RCC 7860 (cell line): ENCODE measurements around the gene SHBG.
"Not testable (repeated sequence)": the region's sequence is repeated elsewhere in the genome, so short reads cannot be mapped to it uniquely, and the experiment has no call there.

Source experiments
- DNase-seq: peaks from one replicate; pipeline ENCODE4 v3.0.0-alpha.2; 2015; ENCODE audit warnings: low spot score
- FAIRE-seq: peaks from 2 replicates; lab custom pipeline; 2012; peaks lifted over from hg19 to GRCh38; lab: Jason Lieb, UNC

SHBG gene

GRCh38 chr17:7629939-7630571 lies at the start of gene SHBG:
TSS of gene SHBG (plus strand) at chr17:7630135. CDS start at chr17:7630173, 38 bp downstream.
- DNase-seq (no peak), FAIRE-seq (no peak)

GRCh38 chr17:7580604-7581575 lies 49.0 kb upstream of the SHBG start:
- DNase-seq (no peak), FAIRE-seq (no peak)

DNA sequence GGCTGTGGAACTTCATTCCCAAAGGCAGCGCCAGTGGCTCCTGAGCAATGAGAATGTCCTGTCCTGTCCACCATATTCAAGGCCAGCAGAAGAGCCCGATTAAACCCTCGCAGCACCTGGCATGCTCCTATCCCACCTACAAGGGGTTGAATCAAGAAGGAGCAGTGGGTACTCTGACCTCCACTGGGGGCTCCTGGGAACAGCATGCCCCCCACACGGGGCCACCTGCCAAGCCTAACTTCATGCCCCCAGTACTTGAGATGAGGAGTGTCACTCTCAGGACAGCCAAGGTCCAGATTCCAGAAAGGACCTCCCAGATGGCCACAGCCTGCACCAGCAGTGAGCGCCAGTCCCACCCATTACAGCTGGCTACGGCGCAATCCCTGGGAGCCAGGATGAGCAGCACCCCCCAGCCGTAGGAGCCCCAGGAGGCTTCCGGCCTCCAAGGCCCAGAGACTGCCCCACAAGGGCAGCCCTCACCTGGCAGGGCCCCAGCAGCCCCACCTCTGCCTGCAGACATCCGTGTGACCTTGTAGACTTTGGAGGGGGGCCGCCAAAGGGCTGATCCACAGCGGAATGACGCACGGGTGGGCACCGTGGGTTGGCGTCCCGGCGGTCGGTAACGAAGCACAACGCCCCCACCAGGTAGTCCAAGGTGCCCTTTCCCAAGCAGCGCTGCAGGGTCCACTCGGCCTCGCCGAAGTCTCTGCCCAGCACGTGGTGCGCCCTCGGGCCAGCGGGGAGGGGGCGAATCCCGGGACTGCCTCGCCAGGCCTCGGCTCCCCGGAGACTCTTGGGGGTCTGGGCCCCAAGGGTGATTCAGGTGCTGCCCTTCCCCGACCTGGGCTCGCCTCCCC lies 47.3 kb upstream of the SHBG start:
- FAIRE-seq (no peak), DNase-seq (no peak)

GRCh38 chr17:7583253-7584109 lies 46.5 kb upstream of the SHBG start, which contains the start of gene MPDU1:
TSS of gene MPDU1 (plus strand) at chr17:7583852. CDS start at chr17:7583863, 11 bp downstream.
- peak; percentile 17 for FAIRE-seq

GRCh38 chr17:7586673-7587419 lies 43.1 kb upstream of the SHBG start:
- DNase-seq (no peak), FAIRE-seq (no peak)

More at GRCh38 chr17:7583253-7584109, 46.5 kb upstream of the SHBG start, which contains the start of gene MPDU1:
- peak; percentile 85 for DNase-seq

DNA sequence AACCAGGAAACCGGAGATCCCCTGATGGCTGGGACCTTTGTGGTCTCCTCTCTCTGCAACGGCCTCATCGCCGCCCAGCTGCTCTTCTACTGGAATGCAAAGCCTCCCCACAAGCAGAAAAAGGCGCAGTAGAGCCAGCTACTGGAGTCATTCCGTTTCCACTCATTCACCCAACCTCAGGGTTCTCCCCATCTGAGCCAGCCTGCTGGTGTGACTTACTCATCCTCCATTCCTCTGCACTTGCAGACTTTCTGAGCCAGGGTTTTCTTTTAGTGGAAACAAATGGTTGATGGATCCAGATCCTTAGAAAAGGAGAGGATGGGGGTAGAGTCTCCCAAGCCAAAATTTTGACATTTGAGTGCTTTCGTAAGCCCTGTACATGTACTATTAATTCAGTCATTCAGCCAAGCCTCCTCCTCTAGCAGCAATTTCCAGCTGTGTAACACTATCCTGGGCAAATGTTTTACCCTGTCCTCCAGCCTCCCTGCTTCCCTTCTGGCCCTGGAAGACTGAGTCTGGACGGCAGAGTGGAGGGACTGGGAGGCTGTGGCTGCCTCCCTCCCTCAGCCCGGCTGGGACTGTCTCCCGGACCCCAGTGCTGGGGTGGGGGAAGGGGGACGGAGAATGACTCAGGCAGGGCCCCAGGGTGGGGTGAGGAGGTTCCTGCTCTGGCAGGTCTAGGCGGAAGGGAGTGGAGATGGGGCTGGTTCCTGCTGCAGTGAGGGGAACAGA lies 42.3 kb upstream of the SHBG start:
- no peak for DNase-seq
- FAIRE-seq: no peak

GRCh38 chr17:7588553-7589203 lies 41.3 kb upstream of the SHBG start:
- DNase-seq (no peak), FAIRE-seq (no peak)

DNA sequence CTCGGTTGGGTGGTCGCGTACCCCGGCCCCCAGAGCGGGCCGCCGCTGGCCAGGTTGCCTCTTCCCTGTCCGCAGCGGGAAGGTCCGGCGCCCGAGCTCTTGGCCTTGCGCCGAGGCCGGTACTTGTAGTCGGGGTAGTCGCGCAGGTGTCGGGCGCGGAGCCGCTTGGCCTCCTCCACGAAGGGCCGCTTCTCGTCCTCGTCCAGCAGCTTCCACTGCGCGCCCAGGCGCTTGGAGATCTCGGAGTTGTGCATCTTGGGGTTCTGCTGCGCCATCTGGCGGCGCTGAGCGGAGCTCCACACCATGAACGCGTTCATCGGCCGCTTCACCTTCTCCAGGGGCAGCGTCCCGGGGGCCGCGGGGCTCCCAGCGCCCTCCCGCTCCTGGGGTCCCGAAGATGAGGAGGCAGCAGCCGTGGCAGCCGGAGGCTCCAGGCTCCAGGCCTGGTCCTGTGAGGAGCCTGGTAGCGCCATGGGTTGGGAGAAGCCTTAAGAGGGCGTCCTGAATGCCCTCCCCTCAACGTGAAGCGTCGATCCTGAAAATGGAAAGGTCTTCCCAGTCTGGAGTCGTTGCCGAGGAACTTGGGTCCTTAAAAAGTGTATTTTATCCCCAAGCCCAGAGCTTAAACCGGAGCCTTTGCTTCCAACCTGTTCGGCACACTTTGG lies 40.6 kb upstream of the SHBG start:
- DNase-seq (no peak), FAIRE-seq (no peak)

GRCh38 chr17:7589891-7590691 lies 39.8 kb upstream of the SHBG start, which contains the start of gene SOX15:
TSS of gene SOX15 (minus strand) at chr17:7590094. CDS start at chr17:7589676, 418 bp downstream.
- FAIRE-seq: no peak
- no peak for DNase-seq

DNA sequence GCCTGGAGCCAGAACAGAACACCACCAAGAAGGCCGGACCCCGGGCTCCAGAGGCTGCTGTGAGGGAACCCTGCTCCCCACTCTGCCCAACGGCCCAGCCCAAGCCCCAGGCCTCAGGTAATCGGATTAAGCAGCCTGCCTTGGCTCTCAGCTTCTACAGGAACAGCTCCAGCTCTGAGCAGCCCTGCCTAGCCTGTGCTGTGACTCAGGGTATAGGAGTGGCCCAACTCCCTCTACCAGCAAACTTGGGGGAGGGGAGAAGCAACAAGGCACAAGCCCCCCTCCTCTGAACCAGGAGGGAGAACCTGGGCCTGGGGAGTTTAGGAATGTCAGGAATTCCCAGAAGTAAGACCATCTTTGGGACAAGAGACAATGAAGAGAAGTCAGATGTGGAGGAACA lies 39.2 kb upstream of the SHBG start:
- no peak for FAIRE-seq
- DNase-seq: no peak

DNA sequence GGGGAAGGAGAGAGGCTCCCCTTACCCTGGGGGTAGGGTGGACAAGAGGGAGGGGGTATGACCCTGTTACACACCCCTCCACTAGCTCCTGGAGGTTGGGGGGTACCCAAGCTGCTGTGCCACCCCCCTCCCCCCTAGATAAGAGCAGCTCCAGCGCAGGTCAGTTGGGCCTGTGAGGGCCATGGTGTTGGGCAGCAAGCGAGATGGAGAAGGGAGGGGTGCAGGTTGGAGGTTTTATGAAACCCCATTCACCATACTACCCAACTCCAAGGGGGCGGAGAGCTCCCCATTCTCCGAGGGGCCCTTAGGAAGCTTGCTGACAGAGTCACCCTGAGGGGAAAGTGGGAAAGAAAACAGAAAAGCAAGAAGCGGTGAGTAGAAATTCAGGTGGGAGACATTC lies 38.3 kb upstream of the SHBG start:
- FAIRE-seq: no peak
- DNase-seq: no peak

DNA sequence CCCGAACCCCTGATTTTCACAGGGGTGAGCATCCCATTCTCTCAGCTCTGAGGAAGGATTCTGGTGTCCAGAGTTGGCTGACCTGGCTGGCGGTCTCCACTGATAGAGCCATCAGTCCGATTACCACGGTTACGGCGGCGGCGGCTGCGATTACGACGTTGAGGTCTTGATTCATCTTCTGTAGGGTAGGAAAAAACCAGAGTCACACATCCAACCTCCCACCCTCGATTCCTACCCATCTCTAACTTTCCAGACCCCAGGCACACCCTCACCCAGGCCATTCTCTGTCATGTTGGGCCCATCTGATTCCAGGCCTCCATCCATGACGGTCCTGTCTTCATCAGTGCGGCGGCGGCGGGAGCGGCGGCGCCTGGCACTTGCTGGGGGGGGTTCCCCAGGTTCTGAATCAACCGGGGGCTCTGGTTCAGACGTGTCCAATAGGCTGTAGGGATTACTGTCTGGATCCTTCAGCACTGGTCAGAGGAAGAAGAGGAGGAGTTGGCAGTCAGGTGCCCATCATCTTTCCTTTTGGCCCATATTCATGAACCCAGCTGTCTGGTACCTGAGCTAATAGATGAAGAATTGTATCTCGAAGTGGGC lies 37.4 kb upstream of the SHBG start:
- no peak for FAIRE-seq
- DNase-seq: no peak

DNA sequence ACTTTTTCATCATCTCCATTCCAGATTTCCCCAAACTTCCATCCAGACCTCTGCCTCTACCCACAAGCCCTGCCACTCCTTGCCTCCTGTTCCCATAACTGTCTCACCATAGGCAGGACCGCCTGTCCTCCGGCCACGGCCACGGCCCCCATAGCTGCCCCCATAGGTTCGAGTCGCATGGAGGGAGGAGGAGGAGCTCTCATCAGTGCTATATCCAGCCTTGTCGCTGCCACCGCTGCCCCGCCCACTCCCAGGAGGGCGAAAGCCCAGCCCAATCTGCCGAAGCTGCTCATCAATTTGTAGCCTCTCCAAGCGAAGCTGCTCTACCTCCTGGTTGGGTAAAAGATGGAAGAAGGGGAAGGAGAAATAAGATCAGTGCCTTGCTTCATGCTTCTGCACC lies 36.6 kb upstream of the SHBG start:
- FAIRE-seq (no peak), DNase-seq (no peak)

GRCh38 chr17:7597561-7597960 lies 32.4 kb upstream of the SHBG start:
- FAIRE-seq, DNase-seq: not testable (repeated sequence)

DNA sequence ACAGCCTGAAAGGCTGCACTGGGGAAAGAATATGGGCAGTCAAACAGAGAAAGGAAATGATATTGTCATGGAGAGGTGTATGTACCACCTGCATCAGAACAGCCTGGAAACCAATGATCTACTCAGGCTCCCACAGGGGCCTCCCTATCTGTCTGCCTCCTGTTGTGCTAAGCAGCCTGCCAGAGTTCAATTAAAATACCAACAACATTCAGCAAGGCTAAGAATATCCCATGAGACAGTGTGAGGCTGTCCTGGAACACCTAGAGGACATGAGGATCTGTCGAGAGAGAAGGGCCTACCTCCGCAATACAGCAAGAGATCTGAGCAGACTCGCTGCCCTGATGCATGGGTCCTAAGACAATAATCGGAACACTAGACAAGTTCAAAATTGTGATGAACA lies 23.7 kb upstream of the SHBG start:
- FAIRE-seq: no peak

GRCh38 chr17:7610641-7611040 lies 19.3 kb upstream of the SHBG start:
- FAIRE-seq: no peak

More for the DNA sequence above, 23.7 kb upstream of the SHBG start:
- no peak for DNase-seq

More at GRCh38 chr17:7610641-7611040, 19.3 kb upstream of the SHBG start:
- no peak for DNase-seq
